SHP77 treated with DMSO at 0.1 percent for 48 hours (cell line): ENCODE results near the gene ARHGDIA.
A peak's percentile ranks its signal among the peaks of the same experiment; 100 is the strongest.
"Not testable (repeated sequence)": the region's sequence is repeated elsewhere in the genome, so short reads cannot be mapped to it uniquely, and the experiment has no call there.

Experiments used
- DNase-seq: peaks from one replicate; lab custom pipeline; 2025; lab: John Stamatoyannopoulos, UW

The ARHGDIA gene

GRCh38 chr17:81870981-81871386 lies at the start of gene ARHGDIA:
TSS of gene ARHGDIA (minus strand) at chr17:81871337. CDS start at chr17:81869930, 1,407 bp downstream.
- no peak for DNase-seq

GRCh38 chr17:81918832-81919545 lies 47.9 kb upstream of the ARHGDIA start:
- no peak for DNase-seq

GRCh38 chr17:81918333-81918669 lies 47.2 kb upstream of the ARHGDIA start:
- not testable (repeated sequence) for DNase-seq

GRCh38 chr17:81917565-81918332 lies 46.6 kb upstream of the ARHGDIA start, which contains the start of gene SIRT7:
TSS of gene SIRT7 (minus strand) at chr17:81918176. CDS start at chr17:81918131, 45 bp downstream.
- DNase-seq = peak; percentile 67

GRCh38 chr17:81916234-81917001 lies 45.3 kb upstream of the ARHGDIA start:
- DNase-seq = no peak

- DNase-seq = no peak
Observed at GRCh38 chr17:81915331-81915730, 44.2 kb upstream of the ARHGDIA start.

GRCh38 chr17:81914103-81914850 lies 43.1 kb upstream of the ARHGDIA start:
- no peak for DNase-seq

- no peak for DNase-seq
Observed at GRCh38 chr17:81913394-81914102, 42.4 kb upstream of the ARHGDIA start.

GRCh38 chr17:81912441-81913309 lies 41.5 kb upstream of the ARHGDIA start:
- DNase-seq = no peak

GRCh38 chr17:81911969-81912368 lies 40.8 kb upstream of the ARHGDIA start:
- no peak for DNase-seq

- DNase-seq = peak; percentile 82
Observed at GRCh38 chr17:81911277-81911961, 40.3 kb upstream of the ARHGDIA start, which contains the start of gene PCYT2. TSS of gene PCYT2 (minus strand) at chr17:81911399. CDS start at chr17:81911355, 44 bp downstream.

GRCh38 chr17:81910840-81911276 lies 39.7 kb upstream of the ARHGDIA start:
- no peak for DNase-seq

- no peak for DNase-seq
Observed at GRCh38 chr17:81909966-81910839, 39.1 kb upstream of the ARHGDIA start.

- DNase-seq = no peak
Observed at GRCh38 chr17:81909231-81909630, 38.1 kb upstream of the ARHGDIA start.

GRCh38 chr17:81908793-81909192 lies 37.7 kb upstream of the ARHGDIA start:
- DNase-seq = no peak

GRCh38 chr17:81907219-81908145 lies 36.3 kb upstream of the ARHGDIA start:
- DNase-seq = no peak
